ENCODE data around the gene ADM5. TPM values are rescaled to one million over a fixed set of nuclear protein-coding genes. Genes with fewer than 3 reads are reported as not detected.

Gene ADM5
- total RNA-seq, 2 donors from 2014 or later: 1.6 TPM; not detected in 1

- WGBS, 2 donors: 89% methylated on average over 8 to 12 of the region's 12 CpGs
- no peak for ATAC-seq
- no peak for DNase-seq
- peaks cover 7 to 30% of the 10 kb centered on the region in 2 donors for H3K36me3 ChIP-seq (replicated peaks in 1 of 2; ENCODE audit: insufficient read depth in 1 of 2, low read depth in 2 of 2)
- peaks cover 5% of the 10 kb centered on the region for H3K4me1 ChIP-seq
- intact Hi-C loops (cut with DNase I): no loop called here
- no peak overlapping the region for H3K27ac ChIP-seq
- H3K4me3 ChIP-seq: no peak overlapping the region
- no peaks in the 10 kb centered on the region for H3K27me3 ChIP-seq
- H3K9me3 ChIP-seq: no peaks in the 10 kb centered on the region
- TF ChIP-seq POLR2A (IDR thresholded peaks at IDR 0.05) (no peak), CTCF (IDR thresholded peaks at IDR 0.05) (no peak)
Measured at GRCh38 chr19:49658566-49659442, 30.6 kb upstream of the ADM5 start.

DNA sequence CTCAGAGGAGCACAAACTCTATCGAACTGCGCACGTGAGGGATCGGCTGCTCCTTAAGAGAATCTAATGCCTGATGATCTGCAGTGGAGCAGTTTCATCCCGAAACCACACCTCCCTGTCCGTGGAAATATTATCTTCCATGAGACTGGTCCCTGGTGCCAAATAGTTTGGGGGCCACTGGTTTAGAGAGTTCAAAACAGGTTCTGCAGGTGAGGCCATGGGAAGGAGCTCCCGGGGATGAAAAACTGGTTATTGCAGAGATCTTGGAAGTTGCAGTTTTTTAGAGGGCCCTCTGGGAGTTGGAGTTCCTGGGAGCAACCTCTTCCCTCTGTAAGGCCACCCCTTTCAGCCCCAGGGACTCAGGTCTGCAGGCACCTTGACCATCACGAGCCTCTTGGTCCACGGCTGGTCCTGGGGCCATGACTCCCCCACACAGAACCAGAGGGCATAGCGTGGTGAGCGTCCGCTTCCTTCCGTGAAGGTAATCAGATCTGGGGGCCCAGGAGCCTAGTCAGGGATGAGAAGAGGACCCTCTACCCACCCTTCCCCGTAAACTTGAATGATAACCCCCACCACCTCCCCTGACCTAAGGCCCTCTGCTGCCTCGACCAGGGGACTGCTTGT lies 28.9 kb upstream of the ADM5 start:
- H3K27me3 ChIP-seq: no peaks in the 10 kb centered on the region
- TF ChIP-seq CTCF (IDR thresholded peaks at IDR 0.05) (no peak), POLR2A (IDR thresholded peaks at IDR 0.05) (no peak)
- intact Hi-C loops (cut with DNase I): no loop called here
- no peak for DNase-seq
- no peak overlapping the region for H3K4me3 ChIP-seq
- no peaks in the 10 kb centered on the region for H3K9me3 ChIP-seq
- H3K27ac ChIP-seq: no peak overlapping the region
- H3K36me3 ChIP-seq (replicated peaks in 1 of 2; ENCODE audit: insufficient read depth in 1 of 2, low read depth in 2 of 2): peaks cover 7 to 24% of the 10 kb centered on the region in 2 donors
- ATAC-seq: no peak
- H3K4me1 ChIP-seq: peaks cover 12% of the 10 kb centered on the region
- WGBS, 2 donors: 91 to 96% methylated on average over 10 to 15 of the region's 15 CpGs

DNA sequence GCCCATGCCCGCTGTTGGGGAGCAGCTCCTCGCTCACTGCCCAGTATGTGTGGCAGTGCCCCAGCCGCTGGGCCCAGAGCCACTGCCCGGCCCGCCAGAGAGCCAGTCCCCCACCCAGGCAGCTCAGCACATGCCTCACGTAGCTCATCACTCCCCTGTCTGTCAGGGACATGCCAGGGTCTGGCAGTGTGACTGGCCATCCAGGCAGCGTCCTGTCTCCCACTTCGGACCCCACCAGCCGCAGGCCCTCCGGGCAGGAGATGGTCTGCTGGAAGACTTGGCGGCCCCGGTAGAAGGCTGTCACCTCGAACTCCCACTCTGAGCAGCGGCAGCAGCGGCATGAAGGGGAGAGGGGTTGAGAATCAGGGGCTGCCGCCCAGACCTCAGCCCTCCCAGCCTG lies 27.4 kb upstream of the ADM5 start:
- Histone ChIP-seq H3K27ac (no peak overlapping the region), H3K4me3 (no peak overlapping the region), H3K36me3 (replicated peaks in 1 of 2; ENCODE audit: insufficient read depth in 1 of 2, low read depth in 2 of 2) (peaks cover 7 to 17% of the 10 kb centered on the region in 2 donors), H3K4me1 (peaks cover 22% of the 10 kb centered on the region), H3K9me3 (no peaks in the 10 kb centered on the region), H3K27me3 (no peaks in the 10 kb centered on the region)
- intact Hi-C loops (cut with DNase I): no loop called here
- ATAC-seq: no peak
- TF ChIP-seq CTCF (IDR thresholded peaks at IDR 0.05) (no peak), POLR2A (IDR thresholded peaks at IDR 0.05) (no peak)
- WGBS, 2 donors: 91 to 95% methylated on average over 13 to 16 of the region's 16 CpGs
- DNase-seq: no peak

DNA sequence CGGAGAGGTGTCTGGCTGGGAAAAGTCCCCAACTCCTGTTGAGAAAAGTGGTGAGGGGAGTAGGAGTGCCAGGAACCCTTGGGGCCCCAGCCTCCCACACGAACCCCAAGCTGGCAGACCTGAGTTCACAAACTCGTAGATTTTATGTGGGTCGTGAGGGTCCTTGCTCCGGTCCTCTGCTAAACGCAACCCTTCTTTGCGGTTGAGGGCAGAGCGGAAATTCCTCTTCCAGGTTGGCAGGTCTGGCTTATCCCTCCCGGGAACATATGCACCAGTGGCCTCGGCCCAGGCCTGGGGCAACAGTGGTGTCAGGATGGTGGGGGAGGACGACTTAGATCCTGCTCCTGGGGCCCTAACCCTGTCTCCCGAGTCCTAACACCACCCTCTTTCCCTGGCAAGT lies 26.2 kb upstream of the ADM5 start:
- no peak for TF ChIP-seq POLR2A (IDR thresholded peaks at IDR 0.05)
- no peak for TF ChIP-seq CTCF (IDR thresholded peaks at IDR 0.05)
- Histone ChIP-seq H3K27ac (peak overlapping the region in 2 of 4 donors; percentile 94), H3K9me3 (no peaks in the 10 kb centered on the region), H3K27me3 (no peaks in the 10 kb centered on the region), H3K4me1 (peaks cover 23% of the 10 kb centered on the region), H3K36me3 (replicated peaks in 1 of 2; ENCODE audit: insufficient read depth in 1 of 2, low read depth in 2 of 2) (peaks cover 7 to 11% of the 10 kb centered on the region in 2 donors), H3K4me3 (no peak overlapping the region)
- intact Hi-C loops (cut with DNase I): no loop called here
- DNase-seq (no peak), ATAC-seq (no peak)
- WGBS, 2 donors: 78 to 85% methylated on average over 11 to 12 of the region's 12 CpGs
